SK-N-SH (cell line): ENCODE data around the gene ABCD1.

Experiments used
- CTCF ChIP-seq: fragments of 200-600 bp; sonication (generic); IDR thresholded peaks from 2 replicates; pipeline ENCODE4 v1.6.1; 2017; ENCODE audit warnings: antibody characterized with exemption, mild to moderate bottlenecking, moderate library complexity
- MAX ChIP-seq: IDR thresholded peaks from 2 replicates; pipeline ENCODE4 v1.4.0; 2012; ENCODE audit warnings: low read depth
- RCOR1 ChIP-seq: fragments of 150-350 bp; IDR thresholded peaks from 2 replicates; pipeline ENCODE4 v1.6.1; 2017; ENCODE audit warnings: antibody characterized with exemption, low read length
- REST ChIP-seq: IDR thresholded peaks from 2 replicates; pipeline ENCODE4 v1.6.1; 2012; ENCODE audit warnings: mild to moderate bottlenecking, low read depth, low read length, moderate library complexity
- TAF1 ChIP-seq: IDR thresholded peaks from 2 replicates; pipeline ENCODE4 v1.6.1; 2012; ENCODE audit warnings: low read depth, mild to moderate bottlenecking, low read length, moderate library complexity, borderline replicate concordance
- YY1 ChIP-seq: IDR thresholded peaks from 2 replicates; pipeline ENCODE4 v1.4.0; 2012; ENCODE audit warnings: low read depth, mild to moderate bottlenecking

DNA sequence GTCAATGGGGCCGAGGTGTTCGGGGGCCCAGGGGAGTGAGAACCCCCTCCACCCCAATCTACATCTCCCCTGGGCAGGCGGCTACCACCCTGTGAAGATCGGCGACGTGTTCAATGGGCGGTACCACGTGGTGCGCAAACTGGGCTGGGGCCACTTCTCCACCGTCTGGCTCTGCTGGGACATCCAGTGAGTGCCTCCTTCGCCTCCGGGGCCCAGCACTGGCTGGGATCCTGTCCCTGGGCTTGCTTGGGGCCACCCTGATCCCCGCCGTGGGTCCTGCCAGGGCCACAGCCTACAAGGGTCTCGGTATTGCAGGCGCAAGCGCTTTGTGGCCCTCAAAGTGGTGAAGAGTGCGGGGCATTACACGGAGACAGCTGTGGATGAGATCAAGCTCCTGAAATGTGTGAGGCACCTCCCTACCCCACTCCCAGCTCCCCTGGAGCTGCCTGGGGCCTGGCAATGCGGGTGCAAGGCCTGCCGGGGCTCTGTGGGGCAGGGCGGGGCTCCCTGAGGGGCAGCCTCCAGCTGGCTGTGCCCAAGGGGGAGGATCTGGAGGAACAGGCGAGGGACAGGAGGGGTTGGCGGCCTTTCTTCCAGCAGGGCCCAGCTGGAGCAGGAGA is 56.9 kb downstream of the ABCD1 start:
- TF ChIP-seq CTCF (no peak), RCOR1 (no peak), MAX (no peak), TAF1 (no peak), REST (no peak), YY1 (no peak)
